BE2C (cell line): ENCODE data around the gene ANKRD26.

Experiments
- DNase-seq: peaks from one replicate; pipeline ENCODE4 v3.0.0-alpha.2; 2020
- H3K27me3 ChIP-seq: fragments of 250-450 bp; sonication (Bioruptor Pico); 2 replicates; pipeline ENCODE4 v1.5.1; 2020; ENCODE audit warnings: mild to moderate bottlenecking
- H3K36me3 ChIP-seq: fragments of 250-450 bp; sonication (Bioruptor Pico); 2 replicates; pipeline ENCODE4 v1.5.1; 2020; ENCODE audit warnings: mild to moderate bottlenecking
- H3K4me1 ChIP-seq: fragments of 250-450 bp; sonication (Bioruptor Pico); 2 replicates; pipeline ENCODE4 v1.5.1; 2020
- H3K4me3 ChIP-seq: 2 replicates; pipeline ENCODE4 v1.5.1; 2011; ENCODE audit warnings: low read depth, low read length
- H3K9me3 ChIP-seq: fragments of 250-450 bp; sonication (Bioruptor Pico); 2 replicates; pipeline ENCODE4 v1.5.1; 2020
- TF ChIP-seq, protein P1 (sequence below): IDR thresholded peaks from 2 replicates; pipeline ENCODE4 v1.5.1; 2012; ENCODE audit warnings: mild to moderate bottlenecking, low read depth, low read length

Gene ANKRD26

DNA sequence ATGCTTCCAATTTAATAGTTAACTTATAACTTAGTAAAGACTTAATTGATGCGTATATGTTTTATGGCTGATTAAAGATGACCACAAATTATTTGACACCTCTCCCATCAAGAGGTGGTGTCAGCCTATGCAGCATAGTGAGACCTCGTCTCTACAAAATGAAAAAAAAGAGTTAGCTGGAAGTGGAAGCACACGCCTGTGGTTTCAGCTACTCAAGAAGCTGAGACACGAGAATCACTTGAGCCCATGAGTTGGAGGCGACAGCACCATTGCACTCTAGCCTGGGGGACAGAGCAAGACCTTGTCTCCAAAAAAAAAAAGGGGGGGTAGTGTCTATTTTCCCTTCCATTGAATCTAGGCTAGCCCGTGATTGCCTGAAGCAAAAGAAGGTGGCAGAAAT lies 140.5 kb downstream of the ANKRD26 start:
- Histone ChIP-seq H3K27me3 (no peaks in the 10 kb centered on the region), H3K9me3 (no peaks in the 10 kb centered on the region), H3K36me3 (no peaks in the 10 kb centered on the region), H3K4me1 (no peaks in the 10 kb centered on the region), H3K4me3 (no peak overlapping the region)
- TF ChIP-seq, protein P1, sequence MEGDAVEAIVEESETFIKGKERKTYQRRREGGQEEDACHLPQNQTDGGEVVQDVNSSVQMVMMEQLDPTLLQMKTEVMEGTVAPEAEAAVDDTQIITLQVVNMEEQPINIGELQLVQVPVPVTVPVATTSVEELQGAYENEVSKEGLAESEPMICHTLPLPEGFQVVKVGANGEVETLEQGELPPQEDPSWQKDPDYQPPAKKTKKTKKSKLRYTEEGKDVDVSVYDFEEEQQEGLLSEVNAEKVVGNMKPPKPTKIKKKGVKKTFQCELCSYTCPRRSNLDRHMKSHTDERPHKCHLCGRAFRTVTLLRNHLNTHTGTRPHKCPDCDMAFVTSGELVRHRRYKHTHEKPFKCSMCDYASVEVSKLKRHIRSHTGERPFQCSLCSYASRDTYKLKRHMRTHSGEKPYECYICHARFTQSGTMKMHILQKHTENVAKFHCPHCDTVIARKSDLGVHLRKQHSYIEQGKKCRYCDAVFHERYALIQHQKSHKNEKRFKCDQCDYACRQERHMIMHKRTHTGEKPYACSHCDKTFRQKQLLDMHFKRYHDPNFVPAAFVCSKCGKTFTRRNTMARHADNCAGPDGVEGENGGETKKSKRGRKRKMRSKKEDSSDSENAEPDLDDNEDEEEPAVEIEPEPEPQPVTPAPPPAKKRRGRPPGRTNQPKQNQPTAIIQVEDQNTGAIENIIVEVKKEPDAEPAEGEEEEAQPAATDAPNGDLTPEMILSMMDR, result no peak
- no peak for DNase-seq
